Stimulated activated CD4-positive, alpha-beta T cell treated with anti-CD3 and anti-CD28 coated beads, Interleukin-4, amount 100 ng/mL, for 4 hours (primary cell): ENCODE data around the gene ICA1.
A peak's percentile ranks its signal among the peaks of the same experiment; 100 is the strongest.
"Not testable (repeated sequence)": the region's sequence is repeated elsewhere in the genome, so short reads cannot be mapped to it uniquely, and the experiment has no call there.

Source experiments
- DNase-seq, 2 experiments: peaks; one replicate each; pipeline ENCODE4 v3.0.0-alpha.2; 2020

Gene ICA1

GRCh38 chr7:8261711-8262695 lies at the start of gene ICA1:
Gene ICA1, minus strand, starts transcription at chr7:8262167. Its CDS starts 26,241 bp downstream, at chr7:8235926.
- DNase-seq: peak in 1 of 2 experiments; percentile 10

DNA sequence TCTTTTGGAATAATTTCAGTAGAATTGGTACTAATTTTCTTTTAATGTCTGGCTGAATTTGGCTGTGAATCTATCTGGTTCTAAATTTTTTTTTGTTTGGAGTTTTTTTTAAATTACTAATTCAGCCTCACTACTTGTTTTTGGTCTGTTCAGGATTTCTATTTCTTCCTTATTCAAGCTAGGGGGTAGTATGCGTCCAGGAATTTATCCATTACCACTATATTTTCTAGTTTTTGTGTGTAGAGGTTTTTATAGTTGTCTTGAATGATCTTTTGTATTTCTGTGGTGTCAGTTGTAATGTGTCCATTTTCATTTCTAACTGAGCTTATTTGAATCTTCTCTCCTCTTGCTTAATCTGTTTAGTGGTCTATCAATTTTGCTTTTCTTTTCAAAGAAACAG lies 48.9 kb upstream of the ICA1 start:
- DNase-seq: no peak

DNA sequence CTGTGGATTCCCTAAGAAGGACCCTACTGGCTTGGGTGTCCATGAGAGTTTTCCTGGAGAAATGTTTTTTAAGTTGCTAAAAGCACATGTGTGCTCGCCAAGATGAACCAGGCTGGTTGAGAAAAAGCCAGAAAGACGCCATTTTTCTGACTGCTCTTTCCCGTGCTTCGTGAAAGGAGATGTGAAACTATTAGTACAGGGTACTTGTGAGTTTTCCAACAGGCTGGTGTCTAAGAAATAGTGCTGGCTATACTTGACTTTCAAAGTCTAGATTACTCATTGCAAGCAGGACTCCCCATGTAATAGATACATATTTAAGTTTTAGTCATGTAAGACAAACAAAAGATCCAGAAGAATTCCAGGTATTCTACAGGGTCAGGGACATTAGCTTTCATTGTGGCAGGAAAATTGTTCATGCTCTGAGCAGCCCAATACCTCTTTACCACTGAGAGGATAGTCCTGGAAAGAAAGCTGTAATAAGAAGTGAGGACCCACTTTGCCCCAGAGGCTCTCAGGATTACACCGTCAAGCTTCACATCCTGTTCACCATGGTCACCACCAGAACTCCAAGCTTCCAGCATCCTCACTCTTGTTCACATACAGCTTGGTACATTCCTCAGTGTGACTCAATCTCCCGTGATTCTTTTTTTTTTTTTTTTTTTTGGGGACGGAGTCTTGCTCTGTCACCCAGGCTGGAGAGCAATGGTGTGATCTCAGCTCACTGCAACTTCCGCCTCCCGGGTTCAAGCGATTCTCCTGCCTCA lies 43.8 kb upstream of the ICA1 start:
- DNase-seq: no peak

DNA sequence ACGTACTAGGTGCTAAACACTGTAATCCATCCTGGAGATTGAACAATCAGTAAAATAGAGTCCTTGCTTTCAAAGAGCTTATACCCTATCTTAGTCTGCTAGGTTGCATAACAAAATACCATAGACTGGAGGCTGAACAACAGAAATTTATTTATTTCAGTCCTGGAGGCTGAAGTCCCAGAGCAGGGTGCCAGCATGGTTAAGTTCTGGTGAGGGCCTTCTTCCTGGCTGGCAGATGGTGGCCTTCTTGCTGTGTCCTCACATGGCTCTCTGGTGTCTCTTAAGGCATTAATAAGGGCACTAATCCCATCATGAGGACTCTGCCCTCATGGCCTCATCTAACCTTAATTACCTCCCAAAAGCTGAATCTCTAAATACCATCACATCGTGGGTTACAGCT lies 43.1 kb upstream of the ICA1 start:
- no peak for DNase-seq

DNA sequence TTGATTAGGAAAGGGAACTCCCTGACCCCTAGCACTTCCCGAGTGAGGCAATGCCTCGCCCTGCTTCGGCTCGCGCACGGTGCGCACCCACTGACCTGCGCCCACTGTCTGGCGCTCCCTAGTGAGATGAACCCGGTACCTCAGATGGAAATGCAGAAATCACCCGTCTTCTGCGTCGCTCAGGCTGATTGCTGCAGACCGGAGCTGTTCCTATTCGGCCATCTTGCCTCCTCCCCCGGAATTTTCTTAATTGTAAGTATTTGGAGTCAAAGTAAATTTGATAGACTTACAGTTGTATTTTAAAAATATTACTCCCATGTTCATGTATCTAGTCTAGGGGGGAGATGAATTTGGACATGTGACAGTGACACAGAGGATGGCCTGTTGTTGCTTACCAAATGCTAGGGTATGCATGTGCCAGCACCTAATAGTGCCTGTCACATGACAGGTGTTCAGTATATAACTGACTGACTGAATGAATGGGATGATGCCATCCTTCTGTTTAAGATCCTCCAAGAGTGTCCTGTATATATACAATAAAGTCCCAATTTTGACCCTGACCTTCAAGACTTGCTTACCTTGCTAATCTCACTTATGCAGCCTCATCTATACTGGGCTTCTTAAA lies 42.0 kb upstream of the ICA1 start:
- DNase-seq: no peak

DNA sequence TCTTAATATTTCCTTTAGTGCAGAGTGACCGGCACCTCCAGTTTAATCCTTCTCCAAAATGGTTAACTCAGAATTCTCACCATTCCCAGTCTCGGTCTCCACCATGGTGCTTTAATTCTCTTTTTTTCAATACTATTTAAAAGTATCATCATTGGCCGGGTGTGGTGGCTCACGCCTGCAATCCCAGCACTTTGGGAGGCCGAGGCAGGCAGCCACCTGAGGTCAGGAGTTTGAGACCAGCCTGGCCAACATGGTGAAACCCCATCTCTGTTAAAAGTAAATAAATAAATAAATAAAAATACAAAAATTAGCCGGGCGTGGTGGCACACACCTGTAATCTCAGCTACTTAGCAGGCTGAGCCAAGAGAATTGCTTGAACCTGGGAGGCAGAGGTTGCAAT lies 35.1 kb upstream of the ICA1 start:
- not testable (repeated sequence) for DNase-seq

GRCh38 chr7:8296362-8296659 lies 34.3 kb upstream of the ICA1 start:
- DNase-seq: no peak

DNA sequence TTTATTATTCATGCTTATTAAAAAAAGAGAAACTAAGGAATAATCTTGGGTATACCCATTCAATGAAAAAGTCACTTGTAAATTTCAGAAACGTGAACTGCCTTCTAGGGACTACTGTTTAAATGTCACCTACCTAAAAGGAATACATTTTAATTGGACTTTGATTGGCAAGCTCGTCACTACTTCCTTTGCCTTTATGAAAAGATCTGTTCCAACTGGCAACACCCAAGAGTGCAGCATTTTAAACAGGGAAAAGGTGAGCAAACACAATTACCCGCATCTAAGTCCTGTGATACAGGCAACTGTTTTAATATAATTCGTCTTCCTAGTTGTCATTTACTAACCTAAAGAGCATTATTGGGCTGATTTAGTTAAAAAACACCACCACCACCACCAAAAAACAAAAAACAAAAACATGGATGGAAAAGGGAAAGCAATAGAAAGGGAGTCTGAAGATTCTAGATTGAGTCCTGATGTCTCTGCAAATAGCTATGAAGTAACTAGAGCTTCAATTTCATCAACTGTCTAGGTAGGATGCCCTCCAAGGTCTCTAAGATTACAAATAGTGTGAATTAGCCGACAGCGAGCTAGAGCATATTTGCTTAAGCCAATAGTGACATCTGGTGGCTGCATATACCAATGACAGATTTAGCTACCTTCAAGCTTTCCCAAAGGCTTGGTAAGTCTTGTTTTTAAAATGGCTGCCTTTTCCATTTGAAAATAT lies 33.8 kb upstream of the ICA1 start:
- DNase-seq: peak in 1 of 2 experiments; percentile 10

GRCh38 chr7:8291397-8292141 lies 29.6 kb upstream of the ICA1 start:
- DNase-seq: no peak

GRCh38 chr7:8290645-8291308 lies 28.8 kb upstream of the ICA1 start:
- no peak for DNase-seq

- DNase-seq: no peak
Measured at GRCh38 chr7:8286118-8286517, 24.2 kb upstream of the ICA1 start.

DNA sequence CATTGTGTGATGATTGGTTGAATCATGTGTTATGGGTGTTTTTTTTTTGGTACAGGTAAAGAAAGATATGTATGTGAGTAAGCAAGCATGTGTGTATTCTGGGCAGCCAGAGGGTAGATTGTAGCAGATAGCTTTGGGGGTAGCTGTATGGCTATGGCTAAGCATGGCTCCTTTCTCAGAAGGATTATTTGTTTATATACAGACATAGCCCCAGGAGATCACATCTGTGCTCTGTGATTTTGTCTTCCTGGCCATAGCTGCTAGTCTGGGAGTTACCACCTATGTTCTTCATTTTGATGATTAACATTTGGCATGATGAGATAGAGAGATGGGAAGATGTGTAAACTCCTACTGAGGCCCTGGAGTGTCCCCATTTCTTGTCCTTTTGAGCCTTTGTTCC lies 23.2 kb upstream of the ICA1 start:
- DNase-seq: no peak

- DNase-seq: no peak
Measured at GRCh38 chr7:8284606-8285005, 22.6 kb upstream of the ICA1 start.

GRCh38 chr7:8283968-8284367 lies 22.0 kb upstream of the ICA1 start:
- no peak for DNase-seq

GRCh38 chr7:8282871-8283270 lies 20.9 kb upstream of the ICA1 start:
- DNase-seq: no peak

GRCh38 chr7:8282162-8282561 lies 20.2 kb upstream of the ICA1 start:
- DNase-seq: no peak

GRCh38 chr7:8278183-8278582 lies 16.2 kb upstream of the ICA1 start:
- DNase-seq: no peak

GRCh38 chr7:8277394-8277982 lies 15.5 kb upstream of the ICA1 start:
- DNase-seq: no peak

- DNase-seq: no peak
Measured at GRCh38 chr7:8274589-8274988, 12.6 kb upstream of the ICA1 start.

GRCh38 chr7:8271960-8272359 lies 10.0 kb upstream of the ICA1 start:
- no peak for DNase-seq

- DNase-seq: no peak
Measured at GRCh38 chr7:8263048-8263447, 1.1 kb upstream of the ICA1 start.
